HG02678 (cell line): ENCODE results near the gene MAP3K21.
A peak's percentile ranks its signal among the peaks of the same experiment; 100 is the strongest.

Source experiments
- ATAC-seq: cut with Tn5 transposase; IDR thresholded peaks from one replicate; pipeline ENCODE4 v1.9.1; 2021; ENCODE audit warnings: mild to moderate bottlenecking, moderate library complexity; ENCODE audit not compliant: unreplicated experiment

Gene MAP3K21

DNA sequence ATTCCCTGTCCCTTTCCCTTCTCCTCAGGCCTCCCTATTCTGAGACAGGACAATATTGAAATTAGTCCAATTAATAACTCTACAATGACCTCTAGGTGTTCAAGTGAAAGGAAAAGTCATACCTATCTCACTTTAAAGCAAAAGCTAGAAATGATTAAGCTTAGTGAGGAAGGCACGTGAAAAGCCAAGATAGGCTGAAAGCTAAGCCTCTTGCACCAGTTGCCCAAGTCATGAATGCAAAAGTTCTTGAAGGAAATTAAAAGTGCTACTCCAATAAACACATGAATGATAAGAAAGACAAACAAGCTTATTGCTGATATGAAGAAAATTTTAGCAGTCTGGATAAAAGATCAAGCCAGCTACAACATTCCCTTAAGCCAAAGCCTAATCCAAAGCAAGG lies 3.8 kb upstream of the MAP3K21 start:
- ATAC-seq, result no peak

DNA sequence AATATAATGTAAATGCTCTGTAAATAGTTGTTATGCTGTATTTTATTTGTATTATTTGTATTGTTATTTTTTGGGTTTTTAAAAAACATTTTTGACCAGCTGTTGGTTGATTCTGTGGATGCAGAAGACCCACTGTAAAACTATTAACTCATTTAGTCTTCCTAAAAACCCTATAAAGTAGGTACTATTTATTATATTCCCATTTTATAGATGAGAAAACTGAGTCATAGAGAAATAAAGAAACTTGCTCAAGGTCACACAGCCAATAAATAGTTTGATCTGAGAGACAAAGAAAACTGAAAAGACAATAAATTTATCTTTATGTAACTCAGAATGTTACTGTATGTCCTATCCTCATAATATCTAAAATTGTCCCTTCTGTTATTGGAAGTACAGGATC lies 1.2 kb upstream of the MAP3K21 start:
- no peak for ATAC-seq

DNA sequence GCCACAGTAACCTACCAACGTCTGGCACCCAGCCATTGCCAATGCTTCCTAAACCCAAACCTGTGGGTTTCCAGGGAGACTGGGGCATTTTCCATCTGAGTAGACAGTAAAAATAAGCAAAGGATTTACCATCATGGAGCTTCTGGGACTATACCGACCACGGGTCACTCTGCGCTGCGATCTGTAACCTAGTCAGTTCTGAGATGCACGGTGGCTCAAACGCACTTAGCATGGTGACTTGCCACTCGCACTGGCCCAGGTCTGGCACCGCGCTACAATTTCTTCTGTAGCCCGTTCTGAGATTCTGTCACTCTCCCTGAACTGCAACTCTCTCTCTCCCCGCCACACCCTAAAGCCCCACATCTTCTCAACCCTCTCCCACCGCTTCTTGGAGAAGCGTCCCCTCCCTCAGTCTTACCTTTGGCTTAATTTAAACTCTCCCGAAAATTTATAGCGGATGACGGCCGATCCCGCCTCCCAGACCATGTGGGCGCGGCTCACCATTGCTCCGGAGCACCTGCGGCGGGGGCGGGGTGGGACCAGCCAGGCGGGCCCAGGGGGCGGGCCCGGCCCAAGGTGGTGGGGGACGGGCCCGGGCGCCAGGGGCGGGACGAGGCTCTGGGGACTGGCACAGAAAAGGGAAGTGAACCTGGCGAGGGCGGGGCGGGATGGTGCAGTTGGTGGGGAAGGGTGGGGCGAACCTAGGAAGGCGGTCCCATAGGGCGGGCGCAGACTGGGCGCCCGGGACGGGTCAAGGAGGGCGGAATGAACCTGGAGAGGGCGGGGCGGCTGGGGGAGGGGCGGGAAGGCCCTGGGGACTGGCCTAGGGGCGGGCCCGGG lies 493 bp upstream of the MAP3K21 start:
- ATAC-seq, result peak; percentile 95

DNA sequence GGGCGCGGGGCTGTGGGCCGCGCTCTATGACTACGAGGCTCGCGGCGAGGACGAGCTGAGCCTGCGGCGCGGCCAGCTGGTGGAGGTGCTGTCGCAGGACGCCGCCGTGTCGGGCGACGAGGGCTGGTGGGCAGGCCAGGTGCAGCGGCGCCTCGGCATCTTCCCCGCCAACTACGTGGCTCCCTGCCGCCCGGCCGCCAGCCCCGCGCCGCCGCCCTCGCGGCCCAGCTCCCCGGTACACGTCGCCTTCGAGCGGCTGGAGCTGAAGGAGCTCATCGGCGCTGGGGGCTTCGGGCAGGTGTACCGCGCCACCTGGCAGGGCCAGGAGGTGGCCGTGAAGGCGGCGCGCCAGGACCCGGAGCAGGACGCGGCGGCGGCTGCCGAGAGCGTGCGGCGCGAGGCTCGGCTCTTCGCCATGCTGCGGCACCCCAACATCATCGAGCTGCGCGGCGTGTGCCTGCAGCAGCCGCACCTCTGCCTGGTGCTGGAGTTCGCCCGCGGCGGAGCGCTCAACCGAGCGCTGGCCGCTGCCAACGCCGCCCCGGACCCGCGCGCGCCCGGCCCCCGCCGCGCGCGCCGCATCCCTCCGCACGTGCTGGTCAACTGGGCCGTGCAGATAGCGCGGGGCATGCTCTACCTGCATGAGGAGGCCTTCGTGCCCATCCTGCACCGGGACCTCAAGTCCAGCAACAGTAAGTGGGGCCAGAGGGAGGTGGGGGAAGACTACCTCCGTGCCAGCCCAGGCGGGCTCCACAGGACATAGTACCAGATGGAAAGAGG lies 808 bp downstream of the MAP3K21 start:
- ATAC-seq, result peak; percentile 15

DNA sequence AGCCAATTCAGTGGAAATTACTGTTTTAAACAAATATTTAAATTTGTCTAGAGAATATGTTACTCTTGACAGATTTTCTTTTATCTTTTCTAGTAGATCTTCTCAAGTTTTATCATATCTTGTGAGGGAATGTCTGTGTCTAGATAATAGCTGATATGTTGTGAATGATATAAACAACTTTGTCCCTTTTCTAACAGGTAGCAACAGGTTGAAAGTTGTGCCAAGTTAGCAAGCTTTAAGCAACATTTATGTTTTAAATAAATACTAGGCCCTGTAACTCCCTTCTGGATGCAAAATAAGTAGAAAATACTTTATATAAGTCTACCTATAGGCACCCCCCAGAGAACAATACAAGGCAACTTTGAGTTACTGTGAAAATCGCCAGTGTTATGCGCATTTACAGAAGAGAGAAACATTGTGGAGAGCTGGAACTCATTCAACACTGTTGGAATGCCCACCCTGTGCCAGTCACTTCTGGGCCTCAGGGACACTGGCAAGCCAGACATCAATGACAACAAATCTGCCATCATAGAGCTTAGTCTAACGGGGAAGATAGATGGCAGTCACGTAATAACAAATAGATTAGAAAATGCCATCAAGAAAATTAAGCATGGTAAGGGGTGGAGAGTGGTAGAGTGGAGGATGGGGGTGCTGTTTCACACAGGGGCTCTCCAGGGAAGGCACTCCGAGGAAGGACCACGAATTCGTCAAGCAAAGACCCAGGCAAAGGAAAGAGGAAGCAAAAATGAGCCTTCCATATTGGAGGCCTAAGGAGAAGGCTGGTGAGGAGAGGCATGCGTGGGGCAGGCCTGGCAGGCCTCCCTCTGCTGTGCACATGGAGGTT lies 4.4 kb downstream of the MAP3K21 start:
- no peak for ATAC-seq

DNA sequence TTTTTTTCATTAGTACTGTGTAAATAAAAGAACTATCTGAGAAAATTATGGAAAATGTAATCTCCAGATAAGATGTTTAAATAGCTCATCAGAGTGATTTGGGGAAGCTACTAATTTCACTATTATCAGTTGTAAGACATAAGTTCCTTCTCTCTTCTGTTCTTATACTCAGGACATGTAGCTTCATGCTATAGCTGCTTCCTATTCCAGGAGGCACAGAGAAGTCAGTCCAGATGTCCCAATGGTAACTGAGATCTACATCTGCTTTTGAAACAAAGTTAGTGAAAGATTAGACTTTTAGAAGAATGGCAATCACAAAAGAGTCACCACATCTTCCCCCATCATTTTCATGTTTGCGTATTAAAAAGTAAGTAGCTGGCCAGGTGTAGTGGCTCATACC lies 5.6 kb downstream of the MAP3K21 start:
- no peak for ATAC-seq

DNA sequence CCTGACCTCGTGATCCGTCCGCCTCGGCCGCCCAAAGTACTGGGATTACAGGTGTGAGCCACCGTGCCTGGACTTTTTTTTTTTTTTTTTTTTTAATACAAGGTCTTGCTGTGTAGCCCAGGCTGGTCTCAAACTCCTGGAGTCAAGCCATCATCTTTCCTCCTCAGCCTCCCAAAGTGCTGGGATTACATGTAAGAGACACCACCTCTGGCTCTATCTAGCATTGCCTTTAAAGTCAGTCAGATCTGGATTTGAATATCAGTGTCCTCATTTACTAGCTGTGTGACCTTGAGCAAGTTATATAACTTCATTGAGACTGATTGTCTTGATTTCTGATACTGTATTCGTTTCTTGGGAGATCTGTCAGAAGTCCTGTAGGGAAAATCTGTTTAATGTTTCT lies 6.6 kb downstream of the MAP3K21 start:
- ATAC-seq, result no peak

DNA sequence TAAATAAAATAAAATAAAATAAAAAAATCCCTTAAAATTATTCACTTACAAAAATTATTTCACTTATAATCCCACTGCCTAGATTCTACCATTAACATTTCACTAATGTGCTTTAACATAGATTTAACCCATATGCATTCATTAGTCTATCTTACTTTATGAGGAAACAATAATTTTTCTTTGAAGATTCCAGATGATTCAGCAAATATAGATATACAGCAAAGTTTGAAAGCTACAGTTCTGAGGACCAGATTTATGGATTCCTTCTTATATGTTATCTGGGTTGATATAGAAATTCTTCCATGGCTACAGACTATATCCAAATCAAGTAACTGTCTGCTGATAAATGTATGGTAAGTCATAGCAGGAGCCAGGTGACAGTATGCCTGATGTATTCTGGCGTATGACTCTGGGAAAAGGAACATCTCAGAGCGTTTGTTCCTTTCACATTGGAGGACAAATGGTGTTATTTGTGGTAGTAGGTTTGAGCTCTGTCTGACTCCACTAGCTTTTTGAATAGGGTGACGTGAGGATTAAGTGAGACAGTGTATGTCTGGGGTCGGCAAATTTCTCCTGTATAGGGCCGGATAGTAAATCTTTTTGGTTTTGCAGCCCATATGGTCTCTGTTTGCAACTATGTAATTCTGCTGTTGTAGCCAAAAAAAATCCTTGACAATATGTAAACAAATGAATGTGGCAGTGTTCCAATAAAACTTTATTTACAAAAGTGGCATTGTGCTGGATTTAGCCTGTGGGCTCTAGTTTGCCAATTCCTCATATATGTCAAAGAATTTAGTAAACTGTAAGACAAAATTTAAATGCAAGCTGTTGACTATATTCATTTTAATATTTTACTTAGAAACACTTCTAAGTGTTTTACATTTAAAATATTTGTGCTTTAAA lies 9.3 kb downstream of the MAP3K21 start:
- ATAC-seq, result no peak

DNA sequence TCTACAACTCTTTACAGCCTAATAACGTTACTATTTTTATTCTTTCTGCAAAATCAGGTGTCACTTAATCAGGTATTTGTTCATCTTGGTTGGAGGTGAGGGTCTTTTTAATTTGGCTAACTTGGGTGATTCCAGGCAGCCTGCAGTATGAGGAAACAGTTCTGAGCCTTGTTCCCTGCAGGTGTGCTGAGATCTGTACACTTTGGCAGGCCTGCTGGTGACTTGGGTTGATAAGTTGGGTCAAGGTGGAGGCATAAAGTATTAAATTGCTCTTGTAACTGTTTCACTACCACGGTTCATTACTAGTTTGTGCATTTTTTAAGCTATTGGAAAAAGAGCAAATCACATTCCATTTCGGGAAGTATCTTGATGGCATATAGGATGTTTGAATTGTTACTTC lies 10.0 kb downstream of the MAP3K21 start:
- no peak for ATAC-seq

DNA sequence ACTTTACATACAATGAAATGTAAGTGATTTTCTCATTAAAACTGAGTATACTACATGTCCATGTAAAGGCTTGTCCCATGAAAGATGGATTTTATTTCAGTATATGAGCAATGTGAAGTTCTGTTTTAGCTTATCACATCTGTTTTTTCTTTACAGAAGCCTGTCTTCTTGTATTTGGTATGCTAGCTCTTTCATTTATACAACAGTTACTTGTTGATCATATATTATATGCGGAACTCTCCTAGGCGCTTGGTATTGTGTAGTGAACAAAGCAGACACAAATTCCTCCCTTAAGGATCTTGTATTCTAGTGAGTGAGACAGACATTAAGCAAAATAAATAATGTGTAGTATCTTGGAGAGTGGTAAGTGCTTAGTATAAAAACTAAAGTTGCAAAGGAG lies 10.6 kb downstream of the MAP3K21 start:
- ATAC-seq, result no peak

DNA sequence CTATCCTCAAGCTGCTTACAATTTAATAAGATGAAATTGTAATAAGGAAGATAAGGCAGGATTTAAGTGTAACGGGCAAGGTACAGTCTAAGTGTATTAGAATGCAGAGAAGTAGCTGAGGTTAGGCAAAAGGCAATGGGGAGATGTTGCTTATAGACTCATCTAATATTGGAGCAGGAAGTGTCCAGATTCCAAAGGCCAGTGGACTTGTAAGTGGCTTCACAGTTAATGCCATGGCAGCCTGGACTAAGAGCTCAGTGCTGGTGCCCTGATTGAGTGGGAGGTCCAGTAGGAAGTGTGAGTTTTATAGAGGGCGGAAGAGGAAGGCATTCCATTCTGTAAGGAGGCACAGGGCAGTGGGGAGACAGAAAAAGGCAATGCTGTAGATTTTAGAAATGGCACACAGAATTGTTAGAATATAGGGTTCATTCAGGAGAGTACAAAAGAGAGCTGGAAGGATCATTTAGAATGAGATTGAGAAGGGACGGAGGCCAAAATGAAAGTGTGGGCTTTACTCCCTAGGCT lies 12.6 kb downstream of the MAP3K21 start:
- no peak for ATAC-seq

DNA sequence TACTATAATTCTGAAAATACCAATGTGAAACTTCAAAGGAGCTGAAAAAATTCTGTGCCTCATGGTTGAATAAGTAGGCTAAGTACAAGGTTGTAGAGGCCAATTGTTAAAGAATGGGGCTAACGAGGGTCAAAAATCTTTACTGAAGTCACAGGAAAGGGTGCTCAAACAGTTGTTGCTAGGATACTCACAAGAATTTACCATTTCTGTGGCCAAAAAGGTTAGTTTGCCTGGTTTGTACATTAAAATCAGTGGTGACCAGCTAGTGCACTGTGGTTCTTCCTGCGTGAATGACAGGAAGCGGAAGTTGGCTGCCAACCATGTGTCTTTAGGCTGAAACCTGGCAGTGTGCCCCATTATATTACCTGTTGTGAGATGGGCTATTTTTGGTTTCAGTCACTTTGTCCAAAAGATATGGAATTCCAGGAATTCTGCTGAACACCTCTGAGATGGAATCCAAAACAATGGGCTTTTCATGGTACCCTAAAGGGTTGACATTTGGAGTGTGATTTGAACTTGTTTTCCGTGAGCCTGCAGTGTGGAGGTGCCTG lies 13.5 kb downstream of the MAP3K21 start:
- ATAC-seq, result no peak

DNA sequence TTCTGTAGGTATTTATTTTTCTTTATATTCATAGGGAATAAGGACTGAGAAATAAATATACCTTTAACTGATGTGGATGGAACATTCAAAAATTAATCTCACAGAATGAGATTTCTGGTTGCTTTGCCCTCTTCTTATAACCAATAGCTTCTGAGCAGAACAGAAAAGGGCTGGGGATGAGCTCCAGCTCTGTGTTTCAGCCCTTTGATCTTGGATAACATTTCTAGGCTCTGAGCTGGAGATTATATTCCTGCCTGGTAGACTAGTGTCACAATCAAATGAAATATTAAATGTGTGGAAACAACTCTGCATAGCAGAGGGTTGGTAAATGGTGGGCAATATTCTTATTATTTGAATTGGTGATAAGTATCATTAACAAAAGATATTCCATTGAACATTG lies 14.6 kb downstream of the MAP3K21 start:
- ATAC-seq, result no peak

DNA sequence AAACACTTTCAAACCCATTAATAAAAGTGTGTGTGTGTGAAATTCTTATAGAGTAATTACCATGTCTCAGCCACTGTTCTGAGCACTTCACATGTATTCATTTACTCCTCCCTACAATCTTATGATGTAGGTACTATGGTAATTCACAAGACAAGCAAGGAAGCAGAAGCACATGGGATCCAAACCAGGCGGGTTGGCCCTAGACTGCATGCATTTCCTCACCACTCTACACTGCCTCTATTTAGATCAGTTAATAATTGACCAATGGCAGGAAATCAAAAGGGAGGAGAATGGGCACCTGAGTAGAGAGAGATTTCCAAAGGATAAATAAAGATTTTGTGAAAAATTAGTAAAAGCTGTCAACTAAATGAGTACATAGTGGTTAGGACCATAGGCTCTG lies 15.7 kb downstream of the MAP3K21 start:
- no peak for ATAC-seq

DNA sequence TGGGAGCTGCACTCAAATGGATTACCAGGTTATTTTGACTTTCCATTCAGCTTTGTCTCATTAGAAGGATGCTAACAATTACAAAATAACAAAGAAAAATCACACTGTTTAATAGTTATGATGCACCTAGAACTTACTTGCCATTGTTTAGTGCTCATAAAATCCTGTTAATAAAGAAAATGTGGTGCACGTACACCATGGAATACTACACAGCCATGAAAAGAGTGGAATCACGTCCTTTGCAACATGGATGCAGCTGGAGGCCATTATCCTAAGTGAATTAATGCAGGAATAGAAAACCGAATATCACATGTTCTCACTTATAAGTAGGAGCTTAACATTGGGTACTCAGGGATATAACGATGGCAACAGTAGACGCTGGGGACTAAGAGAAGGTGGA lies 19.8 kb downstream of the MAP3K21 start:
- no peak for ATAC-seq

DNA sequence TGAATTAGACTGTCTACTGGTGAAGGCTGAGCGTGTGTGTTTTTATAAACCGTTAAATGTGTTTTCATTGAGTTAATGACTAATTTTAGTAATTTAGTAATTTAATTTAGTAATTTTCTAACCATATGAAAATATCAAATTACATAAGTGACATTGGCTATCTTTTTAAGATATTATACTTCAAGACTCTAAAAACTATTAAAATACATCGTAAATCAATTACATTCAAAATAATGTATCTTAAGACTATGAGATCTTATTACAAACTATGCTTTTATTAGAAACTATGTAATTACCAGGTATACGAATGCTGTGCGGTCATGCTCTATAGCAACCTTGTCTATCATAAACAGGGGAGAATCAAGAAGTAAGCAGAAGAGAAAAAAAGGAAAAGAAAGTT lies 21.6 kb downstream of the MAP3K21 start:
- ATAC-seq, result no peak

DNA sequence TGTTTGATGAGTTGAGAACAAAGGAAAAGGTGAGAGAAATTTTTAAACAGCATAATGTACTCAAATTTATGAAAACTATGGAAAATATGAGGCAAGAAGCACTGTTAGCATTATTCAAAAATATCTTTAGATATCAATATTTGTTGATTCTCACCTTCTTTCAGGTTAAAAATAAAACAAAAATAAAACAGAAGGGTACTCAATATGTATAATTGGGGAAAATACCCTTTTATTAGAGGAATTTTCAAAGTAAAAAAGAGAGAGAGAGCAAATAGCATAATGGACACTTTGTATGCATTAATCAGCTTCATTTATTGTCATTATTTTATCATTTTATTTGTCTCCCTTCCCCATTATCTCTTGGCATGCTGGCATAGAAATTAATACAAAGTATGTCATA lies 27.5 kb downstream of the MAP3K21 start:
- no peak for ATAC-seq

DNA sequence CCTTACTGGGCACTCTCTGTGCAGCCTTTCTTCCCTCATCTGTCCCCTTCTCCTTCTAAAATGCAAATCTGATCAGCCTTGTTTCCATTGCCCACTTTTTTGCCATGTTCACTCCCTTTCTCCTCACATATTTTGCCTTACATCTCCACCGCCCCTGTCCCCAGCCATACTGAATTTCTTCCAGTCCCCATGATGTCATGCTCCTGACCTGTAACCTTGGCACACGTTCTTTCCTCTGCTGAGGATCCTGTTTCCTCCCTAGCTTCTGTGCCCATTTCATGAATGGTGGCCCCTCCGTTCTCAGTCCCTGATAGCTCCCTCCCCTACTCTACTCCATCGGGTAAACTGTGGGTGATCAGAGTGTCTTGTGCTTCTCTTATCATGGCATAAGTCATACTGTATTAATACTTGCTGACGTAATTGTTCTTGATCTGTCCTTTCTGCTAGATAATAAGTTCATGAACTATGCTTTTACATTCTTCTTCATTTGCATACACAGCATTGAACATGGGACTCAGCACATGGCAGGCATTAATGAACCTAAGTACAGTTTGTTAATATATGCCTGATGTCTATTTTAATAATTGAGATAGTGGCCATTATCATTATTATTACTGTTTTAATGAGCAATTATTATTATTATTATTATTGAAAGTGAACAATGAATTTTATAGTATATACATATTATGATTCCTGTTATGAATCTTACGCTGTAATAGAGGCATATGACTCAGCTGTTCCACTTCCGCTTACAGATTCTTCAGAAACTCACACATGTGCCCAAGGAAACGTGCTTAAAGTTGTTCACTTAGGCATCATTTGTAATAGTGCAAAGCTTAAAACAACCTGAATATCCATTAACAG lies 28.5 kb downstream of the MAP3K21 start:
- no peak for ATAC-seq

DNA sequence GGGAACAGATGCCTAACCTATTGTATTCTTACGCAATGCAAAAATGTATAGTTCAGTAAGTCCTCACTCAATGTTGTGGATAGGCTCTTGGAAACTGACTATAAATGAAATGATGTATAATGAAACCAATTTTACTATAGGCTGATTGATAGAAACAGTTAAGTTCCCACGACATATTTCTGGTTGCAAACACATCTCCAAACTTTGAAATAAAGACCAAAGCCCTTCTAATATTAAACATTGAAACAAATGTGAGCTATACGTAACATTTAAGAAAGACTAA lies 29.1 kb downstream of the MAP3K21 start:
- no peak for ATAC-seq
